ENCODE data around the gene NUB1.

NUB1 gene

GRCh38 chr7:151404216-151405011 lies 62.8 kb downstream of the NUB1 start:
- no peak for DNase-seq (ENCODE audit: low spot score)

GRCh38 chr7:151405056-151405455 lies 63.4 kb downstream of the NUB1 start:
- no peak for DNase-seq (ENCODE audit: low spot score)

- DNase-seq (ENCODE audit: low spot score) = no peak
Measured at GRCh38 chr7:151405588-151405987, 64.0 kb downstream of the NUB1 start.

GRCh38 chr7:151406051-151406875 lies 64.7 kb downstream of the NUB1 start:
- DNase-seq (ENCODE audit: low spot score) = no peak

GRCh38 chr7:151406886-151407583 lies 65.4 kb downstream of the NUB1 start:
- no peak for DNase-seq (ENCODE audit: low spot score)

- no peak for DNase-seq (ENCODE audit: low spot score)
Measured at GRCh38 chr7:151408498-151408838, 66.9 kb downstream of the NUB1 start.

- DNase-seq (ENCODE audit: low spot score) = peak; percentile 15
Measured at GRCh38 chr7:151408839-151409666, 67.4 kb downstream of the NUB1 start.

GRCh38 chr7:151409667-151410404 lies 68.2 kb downstream of the NUB1 start, which contains the start of gene WDR86:
TSS of gene WDR86 (minus strand) at chr7:151410038. CDS start at chr7:151409589, 449 bp downstream.
- DNase-seq (ENCODE audit: low spot score) = no peak

- no peak for DNase-seq (ENCODE audit: low spot score)
Measured at GRCh38 chr7:151410405-151411390, 69.1 kb downstream of the NUB1 start.

- no peak for DNase-seq (ENCODE audit: low spot score)
Measured at GRCh38 chr7:151411551-151411950, 69.9 kb downstream of the NUB1 start.

- DNase-seq (ENCODE audit: low spot score) = no peak
Measured at GRCh38 chr7:151412318-151412717, 70.7 kb downstream of the NUB1 start.

- no peak for DNase-seq (ENCODE audit: low spot score)
Measured at GRCh38 chr7:151413241-151413640, 71.6 kb downstream of the NUB1 start.

GRCh38 chr7:151415375-151416105 lies 73.9 kb downstream of the NUB1 start:
- DNase-seq (ENCODE audit: low spot score) = no peak

GRCh38 chr7:151416112-151416940 lies 74.7 kb downstream of the NUB1 start:
- no peak for DNase-seq (ENCODE audit: low spot score)

GRCh38 chr7:151416941-151417315 lies 75.3 kb downstream of the NUB1 start:
- DNase-seq (ENCODE audit: low spot score) = no peak

- no peak for DNase-seq (ENCODE audit: low spot score)
Measured at GRCh38 chr7:151420144-151420543, 78.5 kb downstream of the NUB1 start.

GRCh38 chr7:151422212-151422611 lies 80.6 kb downstream of the NUB1 start:
- no peak for DNase-seq (ENCODE audit: low spot score)

- no peak for DNase-seq (ENCODE audit: low spot score)
Measured at GRCh38 chr7:151423226-151423625, 81.6 kb downstream of the NUB1 start.

Measured in kidney capillary endothelial cell (primary cell).